IPS DF 6.9 (cell line): ENCODE results near the gene ST6GALNAC6.

Experiments used
- DNase-seq: peaks from one replicate; pipeline ENCODE4 v3.0.0-alpha.2; 2013; ENCODE audit warnings: low read depth, low spot score
- H3K27ac ChIP-seq: one replicate; pipeline ENCODE4 v1.5.1; 2013; ENCODE audit warnings: low read length, control low read depth
- H3K27me3 ChIP-seq: 2 replicates; pipeline ENCODE4 v1.6.1; 2013; ENCODE audit warnings: mild to moderate bottlenecking, low read length; ENCODE audit not compliant: control insufficient read depth, insufficient read depth
- H3K36me3 ChIP-seq: 2 replicates; pipeline ENCODE4 v1.6.1; 2013; ENCODE audit warnings: low read length; ENCODE audit not compliant: control insufficient read depth, insufficient read depth
- H3K4me1 ChIP-seq: 2 replicates; pipeline ENCODE4 v1.6.1; 2013; ENCODE audit warnings: low read length; ENCODE audit not compliant: control insufficient read depth, insufficient read depth
- H3K4me3 ChIP-seq: 2 replicates; pipeline ENCODE4 v1.5.1; 2013; ENCODE audit warnings: mild to moderate bottlenecking, low read length
- H3K9me3 ChIP-seq: 2 replicates; pipeline ENCODE4 v1.6.1; 2013; ENCODE audit warnings: low read length, inconsistent platforms; ENCODE audit not compliant: control insufficient read depth, insufficient read depth
- WGBS: extraction: QIAGEN DNeasy Blood & Tissue Kit; methylation state at CpG from one replicate; pipeline ENCODE4 v1.1.7; 2013; ENCODE audit warnings: mixed read lengths, missing lambda C conversion rate; ENCODE audit not compliant: insufficient read length, insufficient coverage; 5-methylcytosine and 5-hydroxymethylcytosine counted together

The ST6GALNAC6 gene

GRCh38 chr9:127863191-127863621, 36.2 kb downstream of the ST6GALNAC6 start:
- DNase-seq = no peak
- peaks cover 4% of the 10 kb centered on the region; the same call in 1 of the 2 replicates for H3K36me3 ChIP-seq
- no peak overlapping the region for H3K27ac ChIP-seq

GRCh38 chr9:127862075-127863011, 37.1 kb downstream of the ST6GALNAC6 start:
- Histone ChIP-seq H3K27ac (no peak overlapping the region), H3K4me1 (no peaks in the 10 kb centered on the region; the same call in 1 of the 2 replicates), H3K9me3 (no peaks in the 10 kb centered on the region), H3K27me3 (no peaks in the 10 kb centered on the region), H3K36me3 (peaks cover 1% of the 10 kb centered on the region; the same call in 1 of the 2 replicates), H3K4me3 (no peak overlapping the region)
- no peak for DNase-seq
- WGBS = no CpG with 5 or more reads among the region's 29 CpGs

More at GRCh38 chr9:127863191-127863621, 36.2 kb downstream of the ST6GALNAC6 start:
- no CpG with 5 or more reads among the region's 13 CpGs for WGBS
- Histone ChIP-seq H3K4me1 (no peaks in the 10 kb centered on the region; the same call in 1 of the 2 replicates), H3K27me3 (no peaks in the 10 kb centered on the region), H3K4me3 (no peak overlapping the region), H3K9me3 (no peaks in the 10 kb centered on the region)

- no peaks in the 10 kb centered on the region for H3K9me3 ChIP-seq
- no peaks in the 10 kb centered on the region; the same call in 1 of the 2 replicates for H3K4me1 ChIP-seq
- no peak overlapping the region for H3K4me3 ChIP-seq
- no peaks in the 10 kb centered on the region; the same call in 1 of the 2 replicates for H3K36me3 ChIP-seq
- DNase-seq = no peak
- no CpG with 5 or more reads among the region's 11 CpGs for WGBS
- H3K27me3 ChIP-seq = no peaks in the 10 kb centered on the region
- no peak overlapping the region for H3K27ac ChIP-seq
These were observed 38.6 kb downstream of the ST6GALNAC6 start for GRCh38 chr9:127860779-127861178.

GRCh38 chr9:127860260-127860659, 39.1 kb downstream of the ST6GALNAC6 start:
- DNase-seq = no peak
- Histone ChIP-seq H3K4me1 (no peaks in the 10 kb centered on the region; the same call in 1 of the 2 replicates), H3K36me3 (no peaks in the 10 kb centered on the region; the same call in 1 of the 2 replicates), H3K27me3 (no peaks in the 10 kb centered on the region), H3K4me3 (no peak overlapping the region), H3K27ac (no peak overlapping the region), H3K9me3 (no peaks in the 10 kb centered on the region)
- whole genome bisulfite sequencing = no CpG with 5 or more reads among the region's 8 CpGs

GRCh38 chr9:127858041-127858512, 41.3 kb downstream of the ST6GALNAC6 start:
- no peak overlapping the region for H3K27ac ChIP-seq
- H3K36me3 ChIP-seq = no peaks in the 10 kb centered on the region; the same call in 1 of the 2 replicates
- no CpG with 5 or more reads among the region's 12 CpGs for WGBS
- H3K9me3 ChIP-seq = no peaks in the 10 kb centered on the region
- H3K27me3 ChIP-seq = no peaks in the 10 kb centered on the region
- H3K4me3 ChIP-seq = no peak overlapping the region
- peaks cover 3% of the 10 kb centered on the region for H3K4me1 ChIP-seq
- no peak for DNase-seq

GRCh38 chr9:127857278-127857677, 42.1 kb downstream of the ST6GALNAC6 start:
- Histone ChIP-seq H3K27me3 (no peaks in the 10 kb centered on the region), H3K9me3 (no peaks in the 10 kb centered on the region), H3K27ac (no peak overlapping the region), H3K4me1 (peaks cover 3% of the 10 kb centered on the region), H3K4me3 (no peak overlapping the region), H3K36me3 (no peaks in the 10 kb centered on the region; the same call in 1 of the 2 replicates)
- WGBS = no CpG with 5 or more reads among the region's 4 CpGs
- no peak for DNase-seq

- Histone ChIP-seq H3K4me3 (no peak overlapping the region), H3K27me3 (no peaks in the 10 kb centered on the region), H3K36me3 (no peaks in the 10 kb centered on the region; the same call in 1 of the 2 replicates), H3K4me1 (peaks cover 3% of the 10 kb centered on the region), H3K9me3 (no peaks in the 10 kb centered on the region), H3K27ac (no peak overlapping the region)
- no CpG with 5 or more reads among the region's 8 CpGs for WGBS
- no peak for DNase-seq
These were observed 42.7 kb downstream of the ST6GALNAC6 start for GRCh38 chr9:127856729-127857116.

- no peak overlapping the region for H3K27ac ChIP-seq
- no peaks in the 10 kb centered on the region for H3K27me3 ChIP-seq
- WGBS = no CpG with 5 or more reads among the region's 11 CpGs
- H3K9me3 ChIP-seq = no peaks in the 10 kb centered on the region
- no peak overlapping the region for H3K4me3 ChIP-seq
- H3K4me1 ChIP-seq = peaks cover 3% of the 10 kb centered on the region
- DNase-seq = no peak
- no peaks in the 10 kb centered on the region; the same call in 1 of the 2 replicates for H3K36me3 ChIP-seq
These were observed 43.2 kb downstream of the ST6GALNAC6 start for GRCh38 chr9:127856094-127856728.

- no peaks in the 10 kb centered on the region; the same call in 1 of the 2 replicates for H3K36me3 ChIP-seq
- no peaks in the 10 kb centered on the region for H3K27me3 ChIP-seq
- H3K9me3 ChIP-seq = no peaks in the 10 kb centered on the region
- no peak for DNase-seq
- H3K27ac ChIP-seq = no peak overlapping the region
- no peak overlapping the region for H3K4me3 ChIP-seq
- H3K4me1 ChIP-seq = peaks cover 3% of the 10 kb centered on the region
- WGBS = no CpG with 5 or more reads among the region's 5 CpGs
These were observed 43.9 kb downstream of the ST6GALNAC6 start for GRCh38 chr9:127855522-127855921.

- H3K27ac ChIP-seq = no peak overlapping the region
- DNase-seq = no peak
- no peak overlapping the region for H3K4me3 ChIP-seq
- no peaks in the 10 kb centered on the region for H3K27me3 ChIP-seq
- WGBS = no CpG with 5 or more reads among the region's 11 CpGs
- H3K9me3 ChIP-seq = no peaks in the 10 kb centered on the region
- H3K4me1 ChIP-seq = peaks cover 3% of the 10 kb centered on the region
- no peaks in the 10 kb centered on the region for H3K36me3 ChIP-seq
These were observed 44.4 kb downstream of the ST6GALNAC6 start for GRCh38 chr9:127854960-127855359.
